BE2C (cell line): ENCODE measurements around the gene RTN4RL1. TPM values are rescaled to one million over a fixed set of nuclear protein-coding genes. Genes with fewer than 3 reads are reported as not detected.

Experiments
- DNase-seq: peaks from one replicate; pipeline ENCODE4 v3.0.0-alpha.2; 2020
- H3K27me3 ChIP-seq: fragments of 250-450 bp; sonication (Bioruptor Pico); 2 replicates; pipeline ENCODE4 v1.5.1; 2020; ENCODE audit warnings: mild to moderate bottlenecking
- H3K36me3 ChIP-seq: fragments of 250-450 bp; sonication (Bioruptor Pico); 2 replicates; pipeline ENCODE4 v1.5.1; 2020; ENCODE audit warnings: mild to moderate bottlenecking
- H3K4me1 ChIP-seq: fragments of 250-450 bp; sonication (Bioruptor Pico); 2 replicates; pipeline ENCODE4 v1.5.1; 2020
- H3K4me3 ChIP-seq: 2 replicates; pipeline ENCODE4 v1.5.1; 2011; ENCODE audit warnings: low read depth, low read length
- H3K9me3 ChIP-seq: fragments of 250-450 bp; sonication (Bioruptor Pico); 2 replicates; pipeline ENCODE4 v1.5.1; 2020
- polyA plus RNA-seq: library from polyadenylated mRNA; unstranded; fragments of >200 nt; gene quantifications from one replicate; pipeline ENCODE4 v1.2.1, GENCODE V29; 2012; ENCODE audit warnings: low read depth, missing spikeins; ENCODE audit not compliant: insufficient read length, insufficient read depth
- TF ChIP-seq, protein P1 (sequence below): IDR thresholded peaks from 2 replicates; pipeline ENCODE4 v1.5.1; 2012; ENCODE audit warnings: mild to moderate bottlenecking, low read depth, low read length

Gene RTN4RL1, protein sequence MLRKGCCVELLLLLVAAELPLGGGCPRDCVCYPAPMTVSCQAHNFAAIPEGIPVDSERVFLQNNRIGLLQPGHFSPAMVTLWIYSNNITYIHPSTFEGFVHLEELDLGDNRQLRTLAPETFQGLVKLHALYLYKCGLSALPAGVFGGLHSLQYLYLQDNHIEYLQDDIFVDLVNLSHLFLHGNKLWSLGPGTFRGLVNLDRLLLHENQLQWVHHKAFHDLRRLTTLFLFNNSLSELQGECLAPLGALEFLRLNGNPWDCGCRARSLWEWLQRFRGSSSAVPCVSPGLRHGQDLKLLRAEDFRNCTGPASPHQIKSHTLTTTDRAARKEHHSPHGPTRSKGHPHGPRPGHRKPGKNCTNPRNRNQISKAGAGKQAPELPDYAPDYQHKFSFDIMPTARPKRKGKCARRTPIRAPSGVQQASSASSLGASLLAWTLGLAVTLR
- 4.8 TPM for polyA plus RNA-seq

DNA sequence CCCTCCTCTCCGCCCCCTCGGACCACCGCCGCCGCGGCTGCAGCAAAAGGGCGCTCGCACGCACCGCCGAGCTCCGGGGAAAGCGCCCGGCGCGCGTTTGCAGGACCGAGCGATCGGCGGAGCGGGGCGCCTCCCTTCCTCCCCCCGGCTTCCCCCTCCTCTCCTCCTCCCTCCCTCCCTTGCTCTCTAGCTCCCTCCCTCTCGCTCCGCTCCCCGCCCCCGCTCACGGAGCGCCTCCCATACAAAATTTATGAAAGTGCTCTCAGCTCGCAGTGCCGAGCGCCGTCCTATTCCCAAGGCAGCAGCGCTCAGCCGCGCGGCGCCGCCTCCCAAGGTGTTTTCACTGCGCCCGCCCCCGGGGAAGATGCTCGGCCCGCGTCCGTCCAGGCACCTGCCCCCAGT lies at the start of gene RTN4RL1:
Gene RTN4RL1, minus strand, starts transcription at position 115 of the 402 bp plus-strand sequence. CDS start 469 bp downstream, outside the sequence.
- Histone ChIP-seq H3K36me3 (no peaks in the 10 kb centered on the region), H3K4me1 (peaks cover 6% of the 10 kb centered on the region; the same call in 1 of the 2 replicates), H3K4me3 (peak within 1 kb of the TSS; percentile 55), H3K27me3 (peaks cover 23% of the 10 kb centered on the region), H3K9me3 (no peaks in the 10 kb centered on the region)
- peak; percentile 38 for DNase-seq
- TF ChIP-seq, protein P1, sequence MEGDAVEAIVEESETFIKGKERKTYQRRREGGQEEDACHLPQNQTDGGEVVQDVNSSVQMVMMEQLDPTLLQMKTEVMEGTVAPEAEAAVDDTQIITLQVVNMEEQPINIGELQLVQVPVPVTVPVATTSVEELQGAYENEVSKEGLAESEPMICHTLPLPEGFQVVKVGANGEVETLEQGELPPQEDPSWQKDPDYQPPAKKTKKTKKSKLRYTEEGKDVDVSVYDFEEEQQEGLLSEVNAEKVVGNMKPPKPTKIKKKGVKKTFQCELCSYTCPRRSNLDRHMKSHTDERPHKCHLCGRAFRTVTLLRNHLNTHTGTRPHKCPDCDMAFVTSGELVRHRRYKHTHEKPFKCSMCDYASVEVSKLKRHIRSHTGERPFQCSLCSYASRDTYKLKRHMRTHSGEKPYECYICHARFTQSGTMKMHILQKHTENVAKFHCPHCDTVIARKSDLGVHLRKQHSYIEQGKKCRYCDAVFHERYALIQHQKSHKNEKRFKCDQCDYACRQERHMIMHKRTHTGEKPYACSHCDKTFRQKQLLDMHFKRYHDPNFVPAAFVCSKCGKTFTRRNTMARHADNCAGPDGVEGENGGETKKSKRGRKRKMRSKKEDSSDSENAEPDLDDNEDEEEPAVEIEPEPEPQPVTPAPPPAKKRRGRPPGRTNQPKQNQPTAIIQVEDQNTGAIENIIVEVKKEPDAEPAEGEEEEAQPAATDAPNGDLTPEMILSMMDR = no peak

DNA sequence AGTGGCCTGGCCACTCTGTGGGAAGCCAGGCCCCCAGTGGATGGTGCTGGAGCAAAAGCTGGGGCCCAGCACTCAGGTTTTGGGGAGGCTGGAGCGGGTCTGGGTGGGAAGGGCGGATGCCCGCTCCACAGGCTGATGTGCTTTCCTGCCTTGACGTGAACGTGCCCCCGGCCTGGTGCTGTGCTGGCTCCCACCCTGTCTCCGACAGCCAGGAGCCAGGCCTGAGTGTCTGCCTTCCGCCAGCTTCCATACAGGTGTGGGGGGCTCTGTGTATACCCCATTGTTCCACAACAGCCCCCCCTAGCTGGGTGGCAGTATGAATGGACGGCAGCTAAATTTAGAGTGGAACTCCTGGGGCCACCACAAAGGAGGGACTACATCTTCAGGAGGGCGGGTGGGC lies 49.8 kb upstream of the RTN4RL1 start:
- Histone ChIP-seq H3K4me1 (peaks cover 16% of the 10 kb centered on the region), H3K27me3 (no peaks in the 10 kb centered on the region), H3K9me3 (no peaks in the 10 kb centered on the region), H3K36me3 (no peaks in the 10 kb centered on the region), H3K4me3 (no peak overlapping the region)
- DNase-seq = no peak
- TF ChIP-seq, protein P1 = no peak

DNA sequence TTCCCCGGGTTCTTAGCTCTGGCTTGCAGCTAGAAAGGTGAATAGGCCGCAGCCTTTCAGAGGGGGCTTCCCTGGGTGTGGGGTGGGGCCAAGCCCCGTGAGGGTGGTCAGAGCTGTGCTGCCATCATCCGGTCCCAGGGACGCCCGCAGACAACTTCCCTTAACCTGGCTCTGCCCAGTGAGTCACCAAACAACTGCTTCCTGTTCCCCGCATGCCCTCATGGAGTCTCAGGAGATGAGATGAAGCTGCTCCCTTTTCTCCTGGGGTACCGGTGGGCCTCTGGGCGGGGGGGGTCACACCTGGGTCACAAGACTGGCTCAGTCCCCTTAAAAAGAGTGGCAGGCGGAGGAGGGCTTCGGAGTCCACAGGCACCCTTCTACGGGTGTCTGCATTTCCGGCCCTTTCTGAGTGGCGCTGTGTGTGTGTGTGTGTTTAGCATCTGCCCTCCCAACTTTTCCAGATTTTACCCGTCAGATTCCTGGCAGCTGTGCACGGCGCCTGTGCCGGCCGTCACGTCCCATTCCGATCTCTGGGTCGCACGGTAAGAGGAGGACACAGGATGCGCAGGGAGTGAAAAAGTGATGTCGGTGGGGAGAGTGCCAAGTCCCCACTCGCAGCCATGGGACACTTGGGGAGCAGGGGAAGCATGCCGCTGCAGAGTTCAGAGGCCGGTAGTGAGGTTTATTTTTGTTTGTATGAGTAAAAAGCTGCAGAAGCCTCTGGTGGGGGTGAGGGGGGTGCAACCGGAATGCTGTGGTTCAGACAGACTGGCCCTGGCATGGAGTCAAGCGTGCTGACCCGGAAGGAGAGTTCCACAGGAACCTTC lies 46.5 kb upstream of the RTN4RL1 start:
- Histone ChIP-seq H3K4me3 (no peak overlapping the region), H3K9me3 (no peaks in the 10 kb centered on the region), H3K4me1 (peaks cover 16% of the 10 kb centered on the region), H3K36me3 (no peaks in the 10 kb centered on the region), H3K27me3 (no peaks in the 10 kb centered on the region)
- DNase-seq = no peak
- TF ChIP-seq, protein P1 = no peak

DNA sequence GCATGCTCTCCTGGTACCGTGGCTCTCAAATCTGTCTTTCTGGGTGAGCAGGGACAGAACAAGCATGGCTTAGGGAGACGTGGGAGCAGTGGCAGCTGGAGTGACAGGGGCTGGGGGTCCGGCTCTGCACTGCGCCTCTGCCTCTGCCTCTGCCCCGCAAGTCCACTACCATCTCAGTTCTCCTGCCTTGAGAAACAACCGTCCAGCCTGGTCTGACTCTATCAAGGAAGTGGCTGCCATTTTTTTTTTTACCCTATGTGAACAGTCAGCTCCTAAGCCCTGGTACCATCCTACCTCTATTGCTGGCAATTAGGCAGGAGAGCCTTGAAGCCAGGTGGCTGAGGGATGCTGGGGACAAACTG lies 45.9 kb upstream of the RTN4RL1 start:
- H3K36me3 ChIP-seq = no peaks in the 10 kb centered on the region
- H3K9me3 ChIP-seq = no peaks in the 10 kb centered on the region
- no peak overlapping the region for H3K4me3 ChIP-seq
- no peak for DNase-seq
- TF ChIP-seq, protein P1 = no peak
- H3K27me3 ChIP-seq = no peaks in the 10 kb centered on the region
- H3K4me1 ChIP-seq = peaks cover 13% of the 10 kb centered on the region

DNA sequence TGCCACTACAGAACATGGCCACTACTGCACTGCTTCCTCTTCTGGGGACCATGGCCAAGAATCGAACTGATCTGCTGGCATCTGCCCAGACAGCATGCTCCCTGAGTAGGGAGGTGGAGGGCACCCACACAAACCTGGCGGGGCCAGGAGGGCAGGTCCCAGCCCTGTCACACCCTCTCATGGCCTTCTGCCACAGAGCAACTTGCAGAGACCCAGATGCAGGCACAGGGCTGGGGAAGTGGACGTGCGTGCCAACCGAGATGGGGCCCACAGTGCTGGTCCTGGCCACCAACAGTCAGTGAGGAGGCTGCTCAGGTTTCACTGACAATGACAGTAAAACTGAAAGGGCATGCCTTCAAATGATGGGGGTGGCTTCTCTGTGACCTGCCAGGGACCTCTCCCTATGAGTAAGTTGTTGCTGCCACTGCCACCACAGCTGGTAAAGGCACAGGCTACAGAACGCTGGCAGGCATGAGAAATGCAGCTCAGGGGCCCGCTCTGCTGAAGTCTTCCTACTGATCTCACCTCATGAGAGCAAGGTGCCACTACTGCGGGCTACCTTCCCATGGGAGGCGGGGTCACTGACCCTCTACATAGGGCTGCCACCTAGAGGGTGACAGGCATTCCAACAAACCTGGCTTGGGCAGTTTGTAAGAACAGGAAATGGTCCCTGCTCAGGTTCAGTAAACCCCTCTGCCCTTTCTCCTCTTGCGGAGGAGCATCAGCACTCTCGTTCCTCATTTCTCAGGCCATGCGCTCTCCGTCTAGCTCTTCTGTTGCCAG lies 45.3 kb upstream of the RTN4RL1 start:
- DNase-seq = no peak
- no peaks in the 10 kb centered on the region for H3K9me3 ChIP-seq
- TF ChIP-seq, protein P1 = no peak

More for the DNA sequence above, 45.3 kb upstream of the RTN4RL1 start:
- H3K27me3 ChIP-seq = no peaks in the 10 kb centered on the region
- peaks cover 7% of the 10 kb centered on the region for H3K4me1 ChIP-seq
- H3K4me3 ChIP-seq = no peak overlapping the region
- H3K36me3 ChIP-seq = no peaks in the 10 kb centered on the region
